ENCODE data around the gene DPPA4.
"Not testable (repeated sequence)": the region's sequence is repeated elsewhere in the genome, so short reads cannot be mapped to it uniquely, and the experiment has no call there.

The DPPA4 gene, protein sequence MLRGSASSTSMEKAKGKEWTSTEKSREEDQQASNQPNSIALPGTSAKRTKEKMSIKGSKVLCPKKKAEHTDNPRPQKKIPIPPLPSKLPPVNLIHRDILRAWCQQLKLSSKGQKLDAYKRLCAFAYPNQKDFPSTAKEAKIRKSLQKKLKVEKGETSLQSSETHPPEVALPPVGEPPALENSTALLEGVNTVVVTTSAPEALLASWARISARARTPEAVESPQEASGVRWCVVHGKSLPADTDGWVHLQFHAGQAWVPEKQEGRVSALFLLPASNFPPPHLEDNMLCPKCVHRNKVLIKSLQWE

DNA sequence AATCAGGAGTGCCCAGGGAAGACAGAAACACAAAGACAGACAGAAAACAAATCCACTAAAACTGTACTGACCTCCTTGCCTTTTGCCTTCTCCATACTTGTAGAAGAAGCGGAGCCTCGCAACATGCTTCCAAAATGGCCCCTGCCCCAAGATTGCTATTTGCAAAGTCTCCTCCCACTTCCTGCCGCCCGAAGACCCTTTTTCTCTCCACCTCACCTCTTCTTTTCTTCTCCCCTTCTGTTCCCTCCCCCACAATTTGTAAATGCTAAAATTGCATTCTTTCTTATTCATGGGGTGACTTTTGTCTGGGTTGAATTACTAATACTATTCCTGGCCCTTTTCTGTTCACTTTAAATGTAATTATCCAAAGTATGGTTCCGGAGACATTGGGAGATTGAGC, at the start of gene DPPA4:
TSS of gene DPPA4 (minus strand) at position 154 of the 400 bp plus-strand sequence. CDS start at position 125, 29 bp downstream.
- no peak for DNase-seq

DNA sequence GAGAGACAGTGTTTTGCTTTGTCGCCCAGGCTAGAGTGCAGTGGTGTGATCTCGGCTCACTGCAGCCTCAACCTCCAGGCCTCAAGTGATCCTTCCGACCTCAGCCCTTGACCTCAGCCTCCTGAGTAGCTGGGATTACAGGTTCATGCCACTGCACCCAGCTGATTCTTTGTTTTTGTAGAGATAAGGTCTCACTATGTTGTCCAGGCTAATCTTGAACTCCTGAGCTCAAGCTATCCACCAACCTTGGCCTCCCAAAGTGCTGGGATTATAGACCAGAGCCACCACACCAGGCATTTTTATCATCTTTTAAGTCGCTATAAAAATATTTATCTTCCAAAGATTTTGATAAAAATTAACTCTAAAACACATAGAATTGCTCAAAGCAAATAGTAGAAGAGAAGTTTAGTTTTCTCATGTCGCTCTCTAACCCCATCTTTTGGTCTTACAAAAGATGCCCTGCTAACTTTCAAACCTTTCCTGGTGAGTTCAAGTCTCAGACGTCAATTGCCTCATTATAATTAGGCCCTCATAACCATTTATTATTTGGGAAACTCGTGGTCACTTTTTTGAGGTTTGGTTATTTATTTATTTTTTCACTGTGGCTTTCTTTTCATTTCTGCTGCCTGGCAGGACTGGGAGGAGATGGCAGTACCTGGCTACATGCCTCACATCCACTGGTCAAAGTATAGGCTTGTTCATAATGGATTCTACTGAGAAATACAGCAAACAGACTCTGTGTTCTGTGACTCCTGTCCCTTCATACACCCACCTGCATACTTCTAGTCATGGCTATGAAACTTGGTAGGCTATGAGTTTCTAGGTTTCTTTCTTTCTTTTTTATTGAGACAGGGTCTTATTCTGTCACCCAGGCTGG, 48.3 kb upstream of the DPPA4 start:
- no peak for DNase-seq

DNA sequence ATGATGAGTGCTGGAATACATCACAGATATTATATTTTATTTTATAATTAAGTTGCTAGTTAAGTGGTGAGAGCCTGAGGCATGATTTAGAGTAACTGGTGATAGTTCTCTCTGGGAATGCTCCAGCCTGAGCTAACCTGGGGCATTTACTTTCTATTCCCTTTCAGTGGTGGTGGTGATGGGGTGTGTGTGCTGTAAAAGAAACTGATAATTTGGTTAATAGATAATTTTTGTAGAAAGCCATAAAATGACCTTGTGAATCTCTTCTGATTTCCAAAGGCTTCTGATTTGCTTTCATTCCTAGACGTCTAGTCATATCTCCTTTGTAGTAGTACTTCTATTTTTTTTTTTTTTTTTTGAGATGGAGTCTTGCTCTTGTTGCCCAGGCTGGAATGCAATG, 46.8 kb upstream of the DPPA4 start:
- DNase-seq: no peak

DNA sequence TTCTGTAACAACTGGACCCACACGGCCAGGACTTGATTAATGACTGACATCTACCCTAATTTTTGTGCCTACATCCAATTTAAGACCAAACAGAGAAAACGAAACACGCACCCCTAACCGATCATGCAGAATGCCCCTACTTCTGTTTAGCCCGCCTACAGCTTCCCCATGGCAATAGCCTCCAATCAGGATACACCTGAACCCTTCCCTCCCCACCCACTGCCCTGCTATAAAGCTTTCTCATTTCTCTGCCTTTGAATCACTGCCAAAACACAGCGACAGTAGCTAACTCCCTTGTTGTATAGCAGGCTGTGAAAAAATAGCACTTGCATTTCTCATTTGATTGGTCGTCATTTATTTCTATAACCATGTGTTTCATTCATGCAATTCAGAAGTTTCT, 45.2 kb upstream of the DPPA4 start:
- no peak for DNase-seq

DNA sequence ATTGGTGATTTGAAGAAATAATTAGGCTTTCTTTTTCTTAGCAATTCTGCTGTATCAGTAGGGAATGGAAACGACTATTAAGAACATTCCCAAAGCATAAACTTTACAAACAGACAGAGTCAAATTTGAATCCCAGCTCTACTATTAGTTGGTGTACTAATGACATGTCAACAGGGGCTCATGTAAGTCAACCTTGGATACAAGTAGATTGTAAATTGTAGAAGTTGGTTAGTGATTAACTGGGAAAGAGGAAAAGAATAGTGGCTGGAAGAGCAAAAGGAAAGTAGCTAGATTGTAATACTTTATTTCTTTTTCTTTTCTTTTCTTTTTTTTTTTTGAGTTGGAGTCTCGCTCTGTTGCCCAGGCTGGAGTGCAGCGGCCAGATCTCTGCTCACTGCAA, 38.6 kb upstream of the DPPA4 start:
- no peak for DNase-seq

DNA sequence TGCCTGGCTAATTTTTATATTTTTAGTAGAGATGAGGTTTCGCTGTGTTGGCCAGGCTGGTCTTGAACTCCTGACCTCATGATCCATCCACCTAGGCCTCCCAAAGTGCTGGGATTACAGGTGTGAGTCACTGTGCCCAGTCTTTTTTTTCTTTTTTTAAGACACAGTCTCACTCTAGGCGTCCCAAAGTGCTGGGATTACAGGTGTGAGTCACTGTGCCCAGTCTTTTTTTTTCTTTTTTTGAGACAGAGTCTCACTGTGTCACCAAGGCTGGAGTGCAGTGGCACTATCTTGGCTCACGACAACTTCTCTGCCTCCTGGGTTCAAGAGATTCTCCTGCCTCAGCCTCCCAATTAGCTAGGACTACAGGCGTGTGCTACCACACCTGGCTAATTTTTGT, 37.1 kb upstream of the DPPA4 start:
- not testable (repeated sequence) for DNase-seq

DNA sequence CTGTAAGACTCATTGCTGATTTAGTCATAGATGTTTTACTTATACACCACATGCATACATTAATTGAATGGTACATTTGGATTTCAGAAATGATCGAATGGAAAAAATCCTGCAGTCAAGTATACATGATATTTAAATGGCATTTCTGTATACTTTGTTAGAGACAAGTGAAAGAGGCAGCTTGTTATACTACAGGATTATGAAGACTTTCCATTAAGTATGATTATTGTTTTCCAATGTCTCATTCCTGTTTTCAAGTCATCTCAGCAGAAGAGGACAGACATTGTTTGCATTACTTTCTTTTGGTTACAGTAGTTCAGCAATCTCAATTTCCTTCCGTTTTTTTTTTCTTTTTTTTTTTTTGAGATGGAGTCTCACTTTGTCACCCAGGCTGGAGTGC, 36.6 kb upstream of the DPPA4 start:
- DNase-seq: no peak

DNA sequence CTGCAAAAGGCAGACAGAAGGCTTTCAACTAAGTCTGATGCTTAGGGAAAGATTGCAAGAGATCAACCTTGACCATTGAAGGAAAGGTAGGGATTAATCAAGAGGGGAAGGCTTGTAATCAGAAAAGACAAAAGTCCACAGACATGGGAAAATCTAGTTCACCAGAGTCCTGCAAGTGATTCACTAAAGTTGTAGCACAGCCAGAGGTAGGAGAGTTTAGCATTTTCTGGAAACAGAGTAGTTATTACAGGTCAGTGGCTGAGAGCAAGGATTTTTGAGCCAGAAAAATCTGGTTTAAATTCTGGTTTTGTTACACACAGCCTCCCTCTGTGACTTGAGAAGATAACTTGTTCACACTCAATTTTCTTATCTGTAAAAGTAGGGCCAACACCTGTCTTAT, 35.3 kb upstream of the DPPA4 start:
- no peak for DNase-seq

DNA sequence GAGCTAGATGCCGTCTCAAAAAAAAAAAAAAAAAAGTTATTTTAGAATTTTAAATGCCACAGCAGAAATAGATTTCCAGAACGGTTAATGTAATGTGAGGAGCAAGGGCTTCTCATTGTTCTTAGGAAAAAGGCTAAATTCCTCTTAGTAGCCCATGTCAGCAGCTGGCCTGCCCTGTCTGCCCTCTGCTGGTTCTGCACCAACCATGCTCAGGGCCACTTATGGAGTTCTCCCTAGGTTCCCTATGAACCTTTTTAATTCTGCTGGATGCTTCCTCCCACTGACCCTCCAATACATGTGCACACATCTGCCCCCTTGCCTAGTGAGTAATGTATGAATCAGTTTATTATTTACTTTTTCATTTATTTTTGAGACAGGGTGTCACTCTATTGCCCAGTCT, 32.2 kb upstream of the DPPA4 start:
- no peak for DNase-seq

DNA sequence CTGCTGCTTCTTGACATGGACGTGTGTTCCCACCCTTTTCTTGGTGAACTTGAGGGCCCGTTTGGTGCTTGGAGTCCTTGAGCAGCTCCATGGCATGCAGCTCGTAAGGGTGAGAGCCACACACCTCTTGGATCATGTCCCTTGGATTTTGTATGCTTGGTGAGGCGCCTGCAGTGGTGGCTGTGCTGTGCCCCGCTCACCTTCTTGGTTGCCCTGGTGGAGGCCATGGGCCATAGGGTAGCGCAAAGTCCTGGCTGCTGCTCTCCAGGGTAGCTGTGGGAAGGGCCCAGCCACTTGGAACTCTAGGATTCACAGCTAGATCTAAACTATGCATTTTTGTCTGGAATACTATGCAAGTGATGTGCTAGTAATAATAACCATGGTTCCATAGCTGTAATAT, 26.7 kb upstream of the DPPA4 start:
- no peak for DNase-seq

DNA sequence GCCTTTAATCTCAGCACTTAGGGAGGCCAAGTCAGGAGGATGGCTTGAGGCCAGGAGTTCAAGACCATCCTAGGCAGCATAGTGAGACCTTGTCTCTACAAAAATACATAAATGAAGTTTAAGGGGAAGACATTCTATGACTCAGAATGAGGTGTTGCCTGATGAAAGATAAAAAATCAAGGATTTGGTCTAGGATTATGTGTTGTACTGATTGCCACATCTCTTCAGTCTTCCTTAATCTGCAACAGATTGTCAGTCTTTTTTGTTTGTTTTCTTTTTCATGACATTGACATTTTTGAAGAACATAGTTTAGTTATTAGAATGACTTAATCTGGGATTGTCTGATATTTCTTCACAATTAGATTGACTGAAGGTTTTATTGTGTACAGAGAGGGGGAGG, 26.3 kb upstream of the DPPA4 start:
- DNase-seq: no peak

DNA sequence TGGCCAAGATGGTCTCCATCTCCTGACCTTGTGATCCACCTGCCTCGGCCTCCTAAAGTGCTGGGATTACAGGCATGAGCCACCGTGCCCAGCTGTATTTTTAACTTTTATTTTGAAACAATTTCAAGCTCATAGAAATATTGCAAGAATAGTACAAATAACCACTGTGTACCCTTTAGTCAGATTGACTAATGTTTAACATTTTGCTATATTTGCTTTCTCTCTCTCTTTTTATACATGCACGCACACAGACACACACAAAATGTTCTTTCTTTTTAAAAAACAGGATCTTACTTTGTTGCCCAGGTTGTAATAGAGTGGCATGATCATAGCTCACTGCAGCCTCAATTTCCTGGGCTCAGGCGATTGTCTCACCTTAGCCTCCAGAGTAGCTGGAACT, 25.5 kb upstream of the DPPA4 start:
- DNase-seq: no peak

DNA sequence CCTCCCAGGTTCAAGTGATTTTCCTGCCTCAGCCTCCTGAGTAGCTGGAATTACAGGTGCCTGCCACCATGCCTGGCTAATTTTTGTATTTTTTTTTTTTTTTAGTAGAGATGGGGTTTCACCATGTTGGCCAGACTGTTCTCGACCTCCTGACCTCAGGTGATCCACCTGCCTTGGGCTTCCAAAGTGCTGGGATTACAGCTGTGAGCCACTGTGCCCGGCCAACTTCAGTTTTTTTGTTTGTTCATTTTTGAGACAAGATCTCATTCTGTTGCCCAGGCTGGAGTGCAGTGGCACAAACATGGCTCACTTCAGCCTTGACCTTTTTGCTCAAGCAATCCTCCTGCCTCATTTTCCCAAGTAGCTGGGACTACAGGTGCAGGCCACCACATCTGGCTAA, 21.5 kb upstream of the DPPA4 start:
- DNase-seq: not testable (repeated sequence)

DNA sequence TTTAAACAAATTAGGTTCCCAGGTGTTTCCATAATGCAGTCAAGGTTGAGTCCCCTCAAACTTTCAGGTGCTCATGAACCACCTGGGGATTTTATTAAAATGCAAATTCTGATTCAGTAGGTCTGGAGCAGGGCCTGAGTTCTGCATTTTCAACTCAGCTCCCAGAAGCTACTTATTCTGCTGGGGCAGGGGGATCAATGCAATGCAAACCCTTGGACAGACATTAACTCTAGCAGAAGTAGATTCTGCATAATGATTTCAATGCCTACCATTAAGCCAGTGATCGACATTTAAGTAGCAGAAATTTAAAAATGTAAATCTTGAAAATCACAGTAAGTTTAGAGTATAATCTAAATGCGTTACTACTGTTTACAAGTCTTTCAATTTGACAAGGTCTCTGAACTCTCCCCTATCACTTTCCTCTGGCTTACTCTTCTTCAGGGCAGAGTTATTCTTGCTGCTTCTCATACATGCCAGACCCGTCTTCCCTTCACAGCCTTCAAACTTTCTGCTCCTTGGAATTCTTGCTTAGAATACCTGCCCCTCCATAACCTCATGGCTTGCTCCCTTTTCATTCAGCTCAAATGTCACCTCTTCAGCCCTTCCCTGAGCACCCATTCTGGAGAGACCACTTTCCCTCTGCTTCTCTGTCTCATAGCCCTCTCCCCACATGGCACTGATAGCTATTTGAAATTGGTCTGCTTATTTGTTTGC, 19.3 kb upstream of the DPPA4 start:
- no peak for DNase-seq

DNA sequence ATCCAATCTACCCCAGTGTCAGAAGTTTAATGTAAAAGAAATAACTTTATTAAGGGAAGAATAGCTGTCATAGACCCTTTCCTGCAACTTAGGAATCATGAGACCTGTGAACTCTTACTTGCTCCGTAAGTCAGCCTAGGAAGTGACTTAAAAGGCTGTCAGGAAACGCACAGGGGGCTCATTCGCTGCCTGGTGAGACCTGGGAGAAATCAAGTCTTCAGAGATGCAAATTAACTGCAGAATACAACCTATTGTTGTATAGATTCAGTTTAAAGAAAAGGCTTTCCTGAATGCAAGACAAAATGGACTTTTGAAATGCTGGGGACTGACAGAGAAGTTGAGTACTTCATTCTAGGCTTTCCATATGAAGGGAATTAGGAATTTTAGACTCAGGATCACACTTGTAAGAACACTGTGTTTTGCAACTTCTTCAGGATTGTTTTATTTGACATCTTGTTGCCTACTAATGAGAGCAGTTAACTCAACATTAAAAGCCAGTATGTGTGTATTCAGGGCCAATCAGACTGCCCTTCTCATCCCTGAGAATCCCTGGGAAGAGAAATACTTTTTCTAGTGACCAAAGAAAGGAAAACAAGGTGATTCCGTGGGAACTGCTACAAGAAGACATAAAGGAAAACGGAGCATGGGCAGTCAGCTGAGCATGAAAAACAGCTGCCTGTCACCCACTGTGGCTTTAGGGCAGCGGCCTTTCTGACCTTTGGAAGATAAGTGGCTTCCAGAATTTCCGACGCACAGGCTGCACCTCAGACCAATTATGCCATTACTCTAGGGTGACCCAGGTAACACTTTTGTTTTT, 18.5 kb upstream of the DPPA4 start:
- no peak for DNase-seq

DNA sequence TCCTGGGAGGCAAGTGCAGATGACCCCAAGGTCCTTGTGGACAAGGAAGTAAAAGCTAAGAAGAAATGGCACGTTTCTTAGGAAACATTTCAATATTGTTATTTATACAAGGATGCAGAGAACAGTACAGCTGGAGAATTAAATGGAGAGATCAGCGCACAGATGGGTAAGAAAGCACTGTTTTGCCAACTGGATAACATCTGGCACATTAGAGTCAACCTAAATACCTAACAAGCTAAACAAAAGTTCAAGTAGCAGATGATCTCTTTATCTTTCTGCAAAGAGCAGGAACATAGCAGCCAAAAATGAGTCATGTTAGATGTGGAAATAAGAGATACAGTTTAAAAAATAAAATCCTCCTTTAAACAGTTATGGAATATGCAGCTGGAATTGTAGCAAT, 15.7 kb upstream of the DPPA4 start:
- no peak for DNase-seq

DNA sequence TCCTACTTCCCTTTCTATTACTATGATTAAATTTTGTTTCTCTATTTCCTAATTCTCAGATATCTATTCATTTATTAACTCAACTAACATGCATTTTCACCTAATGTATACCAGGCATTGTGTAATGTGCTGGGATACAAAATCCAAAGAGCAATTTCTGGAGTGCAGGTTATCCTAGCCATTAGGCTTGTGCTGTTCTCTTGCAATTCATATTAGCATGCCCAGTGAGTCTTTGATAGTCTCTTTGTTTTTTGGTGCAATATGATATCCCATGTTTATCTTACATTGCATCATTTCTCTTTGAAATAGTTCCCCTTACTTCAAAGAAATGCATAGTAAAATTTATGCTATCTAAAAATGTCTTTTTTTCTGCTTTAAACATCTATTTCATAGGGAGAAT, 13.9 kb upstream of the DPPA4 start:
- no peak for DNase-seq

DNA sequence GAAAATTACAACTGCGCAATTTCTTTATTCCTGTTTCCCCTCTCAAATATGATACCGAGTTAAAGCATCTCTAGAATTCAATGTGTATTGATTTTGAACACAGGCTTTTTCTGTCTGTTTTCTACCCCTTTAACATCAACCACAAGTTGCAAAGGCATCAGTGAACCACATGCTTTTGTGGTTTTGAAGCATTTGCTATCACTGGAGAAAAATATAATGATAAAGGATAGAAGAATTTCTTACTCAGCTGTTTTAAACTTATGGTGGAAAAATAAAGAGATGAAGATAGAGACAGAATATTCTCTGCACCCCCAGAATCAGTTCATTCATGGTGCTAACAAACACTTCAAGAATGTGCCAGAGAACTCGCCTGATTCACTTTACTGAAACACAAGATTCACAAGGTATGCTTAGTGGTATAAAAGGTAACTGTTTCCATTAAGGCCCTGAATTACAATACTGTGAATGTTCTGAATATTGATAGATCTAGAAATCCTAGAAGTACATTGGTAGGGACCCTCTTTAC, 9.5 kb upstream of the DPPA4 start:
- no peak for DNase-seq

DNA sequence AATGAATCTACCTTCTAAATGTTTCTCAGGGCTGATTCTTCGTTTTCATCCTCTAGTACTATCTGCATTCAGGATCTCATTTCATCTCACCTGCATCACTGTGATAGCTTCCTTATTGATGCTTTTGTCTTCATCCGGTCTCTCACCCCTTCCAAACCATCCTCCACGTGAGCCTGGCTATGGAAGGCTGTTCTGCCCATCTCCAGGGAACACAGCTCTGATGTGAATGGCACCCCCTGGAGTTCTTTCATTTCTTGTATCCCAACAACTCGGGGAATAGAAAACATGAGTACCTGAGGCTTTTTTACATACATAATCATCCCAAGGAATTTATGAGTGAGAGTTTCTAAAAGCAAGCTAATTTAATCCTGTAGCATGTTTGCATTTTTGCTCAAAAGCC, 8.8 kb upstream of the DPPA4 start:
- no peak for DNase-seq

DNA sequence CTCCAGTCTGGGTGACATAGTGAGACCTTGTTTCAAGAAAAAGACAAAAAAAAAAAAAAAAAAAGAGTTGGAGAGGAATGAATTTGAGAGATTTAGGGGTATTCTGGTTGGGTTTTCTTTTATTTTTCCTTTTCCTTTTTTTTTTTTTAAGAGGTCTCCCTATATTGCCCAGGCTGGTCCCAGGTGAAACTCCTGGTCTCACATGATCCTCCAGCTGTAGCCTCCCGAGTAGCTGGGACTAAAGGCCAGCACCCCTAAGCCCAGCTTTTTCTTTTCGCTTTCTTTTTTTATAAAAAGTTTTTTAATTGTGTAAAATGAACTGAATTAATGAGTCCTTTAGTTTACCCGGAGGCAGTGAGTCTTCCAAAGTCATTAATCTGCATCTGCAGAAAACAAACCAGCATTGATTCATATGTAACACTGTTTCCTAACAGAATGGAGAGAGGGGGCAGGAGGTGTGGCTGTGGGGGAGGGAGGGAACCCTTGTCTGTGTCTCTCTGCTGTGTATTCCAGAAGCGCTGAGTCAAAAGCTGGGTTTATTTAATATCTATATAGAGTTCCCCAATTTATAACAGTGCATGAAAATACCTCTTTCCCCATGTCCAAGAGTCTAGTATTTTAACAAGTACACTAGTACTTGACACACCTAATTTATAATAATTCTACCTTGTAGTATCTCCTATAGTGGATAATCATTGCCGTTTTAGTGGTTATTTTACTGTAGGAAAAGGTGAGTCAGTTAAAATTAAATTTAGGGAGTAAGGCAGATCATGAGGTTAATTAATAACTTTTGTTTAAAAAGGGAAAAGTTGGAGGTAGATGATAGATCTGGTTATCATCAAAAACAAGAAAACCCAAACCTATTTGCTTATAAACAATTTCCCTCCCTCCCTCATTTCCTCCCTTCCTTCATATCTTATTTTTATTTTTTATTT, 2.6 kb upstream of the DPPA4 start:
- DNase-seq: no peak

DNA sequence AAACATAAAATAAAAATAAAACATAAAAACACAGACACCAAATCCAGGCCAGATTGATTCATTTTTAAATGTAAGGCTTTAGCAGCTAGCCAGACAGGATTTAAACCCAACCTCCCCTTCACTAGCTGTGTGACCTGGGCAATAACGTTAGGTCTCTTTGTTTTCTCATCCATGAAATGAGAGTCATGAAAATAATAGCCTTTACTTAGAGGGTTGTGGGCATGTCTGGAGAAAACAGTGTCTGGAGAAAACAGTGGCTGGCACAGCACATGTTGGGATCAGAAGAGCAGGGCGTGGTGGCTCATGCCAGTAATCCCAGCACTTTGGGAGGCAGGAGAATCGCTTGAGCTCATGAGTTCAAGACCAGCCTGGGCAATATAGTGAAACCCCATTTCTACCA, 1.9 kb upstream of the DPPA4 start:
- no peak for DNase-seq

DNA sequence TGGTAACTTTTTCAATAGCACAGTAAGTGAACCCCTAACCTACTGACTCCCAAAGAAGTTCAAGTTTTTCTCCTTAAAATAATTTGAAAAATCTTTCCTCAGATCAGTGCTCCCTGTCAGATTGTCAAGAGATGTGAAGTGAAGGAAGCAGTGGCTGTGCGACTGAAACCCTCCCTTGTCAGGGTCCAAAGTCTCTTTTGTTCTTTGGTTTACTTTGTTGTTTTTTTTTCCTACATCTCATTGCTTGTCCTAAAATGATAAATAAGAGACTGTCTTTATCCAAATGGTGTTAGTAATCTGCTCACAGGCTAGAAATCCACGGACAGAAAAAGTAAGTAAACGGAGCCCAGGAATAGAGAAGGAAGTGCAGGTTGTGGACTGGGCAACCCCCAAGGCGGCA, 976 bp upstream of the DPPA4 start:
- DNase-seq: no peak

Data from NCI-H1694 (cell line).